Measurements from ENCODE around the gene CDKL1. TPM values are rescaled to one million over a fixed set of nuclear protein-coding genes. Genes with fewer than 3 reads are reported as not detected.

Gene CDKL1
- total RNA-seq, 4 donors from 2014 or later, result 27.7 to 44.3 (median 36.7) TPM

GRCh38 chr14:50301914-50302313 is 94.8 kb downstream of the CDKL1 start:
- no peak for DNase-seq (ENCODE audit: low spot score)
- no peak for TF ChIP-seq CTCF (IDR thresholded peaks at IDR 0.05)
- no peak for ATAC-seq (ENCODE audit: low FRiP score)

GRCh38 chr14:50299585-50299984 is 97.1 kb downstream of the CDKL1 start:
- ATAC-seq (ENCODE audit: low FRiP score) (no peak), DNase-seq (ENCODE audit: low spot score) (no peak)
- no peak for TF ChIP-seq CTCF (IDR thresholded peaks at IDR 0.05)

GRCh38 chr14:50290306-50290705 is 106.4 kb downstream of the CDKL1 start:
- ATAC-seq (ENCODE audit: low FRiP score) (no peak), DNase-seq (ENCODE audit: low spot score) (no peak)
- TF ChIP-seq CTCF (IDR thresholded peaks at IDR 0.05), result no peak

GRCh38 chr14:50288146-50288545 is 108.5 kb downstream of the CDKL1 start:
- ATAC-seq (ENCODE audit: low FRiP score) (no peak), DNase-seq (ENCODE audit: low spot score) (no peak)
- TF ChIP-seq CTCF (IDR thresholded peaks at IDR 0.05), result no peak

GRCh38 chr14:50285861-50286260 is 110.8 kb downstream of the CDKL1 start:
- TF ChIP-seq CTCF (IDR thresholded peaks at IDR 0.05), result no peak
- DNase-seq (ENCODE audit: low spot score), result no peak
- ATAC-seq (ENCODE audit: low FRiP score), result no peak

Small RNA genes lying within 50 kb of the gene (small RNA-seq; reads per million reads assigned to genes)
- gene MIR4504, result not detected

Other genes with a start within 250 kb of the CDKL1 start
- gene SOS2, start 165.3 kb downstream of the CDKL1 start, total RNA-seq, result 10 to 100 TPM; 31.3 to 53.0 (median 32.2) TPM
- 1 to 10 TPM; 2.3 to 6.2 (median 4.5) TPM for gene L2HGDH, start 84.7 kb downstream of the CDKL1 start, total RNA-seq
- gene DMAC2L, start 84.6 kb downstream of the CDKL1 start, total RNA-seq, result 10 to 100 TPM; 16.5 to 19.1 (median 17.4) TPM
- 100 to 1,000 TPM in 2 of 4 donors, 10 to 100 TPM in 2; 78.9 to 161 (median 101) TPM for gene MAP4K5, start 135.7 kb upstream of the CDKL1 start, total RNA-seq
- 10 to 100 TPM in 1 of 4 donors, 1 to 10 TPM in 3; 3.6 to 11.3 (median 5.6) TPM for gene ATL1, start 163.3 kb upstream of the CDKL1 start, total RNA-seq

All from omental fat pad (tissue), 4 donors.